Measurements from ENCODE around the gene KPNA2. TPM values are rescaled to one million over a fixed set of nuclear protein-coding genes. Genes with fewer than 3 reads are reported as not detected.

Gene KPNA2
- total RNA-seq (2011; cell fraction: chromatin; rRNA removed; ENCODE audit: low replicate concordance): 165 and 234 TPM in 2 replicates
- total RNA-seq (2011; cell fraction: nucleolus; rRNA removed): 104 and 108 TPM in 2 replicates
- total RNA-seq (2011; cell fraction: nucleoplasm; rRNA removed): 115 and 124 TPM in 2 replicates
- total RNA-seq (2014; rRNA removed) (132 and 140 TPM in 2 replicates), total RNA-seq (2014; rRNA removed; fragmentation: Illumina TruSeq; extraction: Trizol) (241 and 267 TPM in 2 replicates), total RNA-seq (2015; rRNA removed; fragmentation: Illumina TruSeq; extraction: Trizol) (235 and 243 TPM in 2 replicates), total RNA-seq (2021) (219 and 223 TPM in 2 replicates), polyA plus RNA-seq (2011; rRNA removed) (200 and 229 TPM in 2 replicates), polyA plus RNA-seq (2014; fragmentation: Illumina TruSeq; extraction: Trizol) (232 and 250 TPM in 2 replicates), polyA plus RNA-seq (2014; fragmentation: Nextera tagmentation; extraction: Ambion mirVana) (100 to 1,000 TPM; 594 to 984 TPM), polyA plus RNA-seq (2014; rRNA removed) (136 and 162 TPM in 2 replicates), polyA minus RNA-seq (2011; rRNA and poly(A)+ RNA removed) (466 and 590 TPM in 2 replicates), Bru-seq, nascent RNA (percentile 98 among the genes with signal in this experiment), BruChase-seq, experiment 1, labeled RNA remaining after a 2-hour chase (percentile 97 among the genes with signal in this experiment), BruChase-seq, experiment 2, labeled RNA remaining after a 6-hour chase (percentile 98 among the genes with signal in this experiment)
- 215 and 240 TPM in 2 replicates for polyA plus RNA-seq (2011; cell fraction: cytosol; rRNA removed)
- polyA plus RNA-seq (2011; cell fraction: nucleus; rRNA removed): 127 and 151 TPM in 2 replicates
- polyA plus RNA-seq (2012): 168 and 218 TPM in 2 replicates
- 201 and 253 TPM in 2 replicates for polyA minus RNA-seq (2011; cell fraction: cytosol; rRNA and poly(A)+ RNA removed)
- polyA minus RNA-seq (2011; cell fraction: nucleus; rRNA and poly(A)+ RNA removed): 75.3 and 108 TPM in 2 replicates
- long read RNA-seq, experiment 1, transcript KPNA2-201 (11 exons, 2,181 nt): major isoform, 752 of 886 reads
- long read RNA-seq, experiment 1, partial matches to known transcripts: 96 of 886 reads
- long read RNA-seq, experiment 1, other reads (novel, unspliced or antisense): 35 of 886 reads
- long read RNA-seq, experiment 2, transcript KPNA2-201 (11 exons, 2,181 nt): major isoform, 181 of 260 reads
- long read RNA-seq, experiment 2, partial matches to known transcripts: 53 of 260 reads
- long read RNA-seq, experiment 2, other reads (novel, unspliced or antisense): 26 of 260 reads
- long read RNA-seq, experiment 3, transcript KPNA2-201 (11 exons, 2,181 nt): major isoform, 454 of 487 reads
- long read RNA-seq, experiment 3, partial matches to known transcripts: 23 of 487 reads
- long read RNA-seq, experiment 3, other reads (novel, unspliced or antisense): 9 of 487 reads

- ATAC-seq: peak; percentile 95
- in situ Hi-C loops (cut with MboI) (no loop called here), intact Hi-C loops (cut with micrococcal nuclease) (no loop called here)
- Histone ChIP-seq H2AFZ (ENCODE audit: low read depth, low read length) (peak within 1 kb of the TSS; percentile 92), H3K4me1 (replicated peaks in 1 of 2; ENCODE audit: control insufficient read depth in 2 of 2, insufficient read depth in 2 of 2, low read length in 2 of 2) (peaks cover 0 to 9% of the 10 kb centered on the region in 2 experiments; a peak in 3 of 5 replicates), H3K79me2 (ENCODE audit: control insufficient read depth, insufficient read depth, low read length) (peaks cover 38% of the 10 kb centered on the region), H3K9me1 (ENCODE audit: control insufficient read depth, insufficient read depth, low read length) (no peaks in the 10 kb centered on the region), H3K9me3 (replicated peaks; ENCODE audit: control insufficient read depth, insufficient read depth, low read depth, low read length) (no peaks in the 10 kb centered on the region), H3K4me2 (ENCODE audit: insufficient read depth, low read length) (peak within 1 kb of the TSS; percentile 88), H3K4me3 (peak within 1 kb of the TSS; percentile 69), H3K9ac (ENCODE audit: insufficient read depth in 1 of 2, low read depth in 2 of 2, low read length in 2 of 2) (peak within 1 kb of the TSS; percentile 93 to 99), H4K20me1 (replicated peaks; ENCODE audit: control insufficient read depth, insufficient read depth, low read length) (no peaks in the 10 kb centered on the region), H3K36me3 (ENCODE audit: control insufficient read depth, insufficient read depth, low read length) (peaks cover 47% of the 10 kb centered on the region), H3K27ac (ENCODE audit: extremely low read depth, low read depth, low read length) (peak within 1 kb of the TSS; percentile 89), H3K27me3 (ENCODE audit: control insufficient read depth in 2 of 2, insufficient read depth in 2 of 2, low read length in 2 of 2) (no peaks in the 10 kb centered on the region)
- POLR2A ChIA-PET: interaction anchor here (0.6 to 3.3 kb wide), 14 partner anchors 9 to 491 kb away, joined by 3 to 22 read pairs (median 4); no protein-coding TSS in a partner anchor
- peak; percentile 95 for FAIRE-seq
- CTCF ChIA-PET (ENCODE audit: low intra/inter-chr PET ratio): no interaction called here
- peak; percentile 97 to 98 (median 97) for DNase-seq (ENCODE audit: extremely low read depth in 1 of 4, low spot score in 3 of 4)
- under 1% methylated on average over 60 of the region's 72 CpGs for WGBS (ENCODE audit: insufficient coverage, low coverage, missing lambda C conversion rate)
- BruUV-seq (replicated peaks): TSS peak; percentile 81
- TF ChIP-seq SUPT5H (IDR thresholded peaks at IDR 0.05) (peak; percentile 98), RUNX1 (IDR thresholded peaks at IDR 0.05; ENCODE audit: low read depth) (no peak), MITF (IDR thresholded peaks at IDR 0.05) (peak; percentile 61; the same call in 1 of the 2 replicates), E2F3 (CRISPR knock-in tag; IDR thresholded peaks at IDR 0.05) (no peak), EP400 (IDR thresholded peaks at IDR 0.05) (peak; percentile 97), KDM2B (CRISPR knock-in tag; IDR thresholded peaks at IDR 0.05) (no peak), CCNT2 (IDR thresholded peaks at IDR 0.05; ENCODE audit: borderline replicate concordance, extremely low read depth, insufficient read length, low read depth, low read length) (peak; percentile 15), PRMT5 (CRISPR knock-in tag; IDR thresholded peaks at IDR 0.05) (peak; percentile 71), FOXK2 (conservative IDR thresholded peaks at IDR 0.05 in 1 of 2, IDR thresholded peaks at IDR 0.05 in 1 of 2; ENCODE audit: low read depth in 2 of 2) (peak in 1 of 2 experiments; percentile 36; a peak in 1 of 4 replicates), MLLT1 (IDR thresholded peaks at IDR 0.05) (peak in 1 of 2 experiments; percentile 15; a peak in 2 of 4 replicates), RBFOX2 (IDR thresholded peaks at IDR 0.05; ENCODE audit: low read depth, low read length) (peak; percentile 99)
These were observed at the start of gene KPNA2 for GRCh38 chr17:68035523-68036303. TSS of gene KPNA2 (plus strand) at chr17:68035735. CDS start at chr17:68037133, 1,398 bp downstream.

Data from K562 (cell line).